BLaER1 treated with 17β-estradiol and CSF1 and Interleukin-3, amounts not matched to agents 10 nM and 100 nM (cell line): ENCODE measurements around the gene PRDM16.
A peak's percentile ranks its signal among the peaks of the same experiment; 100 is the strongest.

Experiments used
- H3K27ac ChIP-seq, 11 experiments: shearing (Covaris generic); formaldehyde crosslinking; 2 replicates each; pipeline ENCODE4 v1.8.1; 2022
- H3K27me3 ChIP-seq, 11 experiments: shearing (Covaris generic); formaldehyde crosslinking; 2 replicates each; pipeline ENCODE4 v1.8.1; 2022
- H3K36me3 ChIP-seq, 11 experiments: shearing (Covaris generic); formaldehyde crosslinking; 2 replicates each; pipeline ENCODE4 v1.8.1; 2022
- H3K4me1 ChIP-seq, 10 experiments: shearing (Covaris generic); formaldehyde crosslinking; 2 replicates each; pipeline ENCODE4 v1.8.1; 2022
- H3K4me2 ChIP-seq, 11 experiments: shearing (Covaris generic); formaldehyde crosslinking; 2 replicates each; pipeline ENCODE4 v1.8.1; 2022
- H3K4me3 ChIP-seq, 10 experiments: shearing (Covaris generic); formaldehyde crosslinking; 2 replicates each; pipeline ENCODE4 v1.8.1; 2022
- H3K9ac ChIP-seq, 11 experiments: shearing (Covaris generic); formaldehyde crosslinking; 2 replicates each; pipeline ENCODE4 v1.8.1; 2022
- H3K9me3 ChIP-seq, 11 experiments: shearing (Covaris generic); formaldehyde crosslinking; replicated peaks in 1 of 11; 2 replicates each; pipeline ENCODE4 v1.8.1; 2022
- H4K20me1 ChIP-seq, 11 experiments: shearing (Covaris generic); formaldehyde crosslinking; 2 replicates each; pipeline ENCODE4 v1.8.1; 2022
- Cebpa-rat ChIP-seq, 11 experiments: shearing (Covaris generic); IDR thresholded peaks; 2 replicates each; pipeline ENCODE4 v1.8.1; 2022

PRDM16 gene

GRCh38 chr1:3241673-3242407 is 172.8 kb downstream of the PRDM16 start:
- H3K9ac ChIP-seq, result no peak overlapping the region
- no peak overlapping the region for H3K4me3 ChIP-seq
- no peaks in the 10 kb centered on the region for H3K9me3 ChIP-seq
- H3K36me3 ChIP-seq, result no peaks in the 10 kb centered on the region
- no peak overlapping the region for H3K27ac ChIP-seq
- H3K27me3 ChIP-seq, result peaks cover 29 to 93% (median 90%) of the 10 kb centered on the region in 11 experiments
- peaks cover 0 to 74% (median 7%) of the 10 kb centered on the region in 11 experiments; a peak in 10 of 22 replicates for H4K20me1 ChIP-seq
- H3K4me2 ChIP-seq, result no peak overlapping the region
- no peak for TF ChIP-seq Cebpa-rat (IDR thresholded peaks at IDR 0.05)
- H3K4me1 ChIP-seq, result peaks cover 8 to 15% (median 11%) of the 10 kb centered on the region in 10 experiments; a peak in 17 of 20 replicates

GRCh38 chr1:3242408-3243260 is 173.6 kb downstream of the PRDM16 start:
- Histone ChIP-seq H3K27me3 (peaks cover 37 to 99% (median 95%) of the 10 kb centered on the region in 11 experiments), H3K4me3 (no peak overlapping the region), H3K36me3 (no peaks in the 10 kb centered on the region), H3K27ac (no peak overlapping the region), H4K20me1 (peaks cover 0 to 77% (median 7%) of the 10 kb centered on the region in 11 experiments; a peak in 10 of 22 replicates), H3K9ac (no peak overlapping the region), H3K4me2 (no peak overlapping the region), H3K9me3 (no peaks in the 10 kb centered on the region), H3K4me1 (peaks cover 8 to 15% (median 11%) of the 10 kb centered on the region in 10 experiments; a peak in 17 of 20 replicates)
- no peak for TF ChIP-seq Cebpa-rat (IDR thresholded peaks at IDR 0.05)

GRCh38 chr1:3243304-3243703 is 174.3 kb downstream of the PRDM16 start:
- H3K4me2 ChIP-seq, result no peak overlapping the region
- H3K36me3 ChIP-seq, result no peaks in the 10 kb centered on the region
- H3K4me1 ChIP-seq, result peaks cover 8 to 15% (median 11%) of the 10 kb centered on the region in 10 experiments; a peak in 17 of 20 replicates
- H3K4me3 ChIP-seq, result no peak overlapping the region
- TF ChIP-seq Cebpa-rat (IDR thresholded peaks at IDR 0.05), result no peak
- H3K27me3 ChIP-seq, result peaks cover 44 to 100% (median 95%) of the 10 kb centered on the region in 11 experiments
- no peak overlapping the region for H3K9ac ChIP-seq
- no peak overlapping the region for H3K27ac ChIP-seq
- no peaks in the 10 kb centered on the region for H3K9me3 ChIP-seq
- H4K20me1 ChIP-seq, result peaks cover 0 to 72% (median 7%) of the 10 kb centered on the region in 11 experiments; a peak in 10 of 22 replicates

GRCh38 chr1:3244025-3244926 is 175.3 kb downstream of the PRDM16 start:
- no peak for TF ChIP-seq Cebpa-rat (IDR thresholded peaks at IDR 0.05)
- no peak overlapping the region for H3K27ac ChIP-seq
- no peak overlapping the region for H3K4me2 ChIP-seq
- H3K4me3 ChIP-seq, result no peak overlapping the region
- H3K9me3 ChIP-seq, result no peaks in the 10 kb centered on the region
- H3K36me3 ChIP-seq, result no peaks in the 10 kb centered on the region
- H4K20me1 ChIP-seq, result peaks cover 0 to 62% (median 5%) of the 10 kb centered on the region in 11 experiments; a peak in 10 of 22 replicates
- peaks cover 51 to 100% (median 95%) of the 10 kb centered on the region in 11 experiments for H3K27me3 ChIP-seq
- peaks cover 8 to 15% (median 11%) of the 10 kb centered on the region in 10 experiments; a peak in 17 of 20 replicates for H3K4me1 ChIP-seq
- H3K9ac ChIP-seq, result no peak overlapping the region

GRCh38 chr1:3244927-3245315 is 175.9 kb downstream of the PRDM16 start:
- H3K9ac ChIP-seq, result no peak overlapping the region
- H3K4me3 ChIP-seq, result no peak overlapping the region
- H3K36me3 ChIP-seq, result no peaks in the 10 kb centered on the region
- H3K27me3 ChIP-seq, result peaks cover 51 to 100% (median 95%) of the 10 kb centered on the region in 11 experiments
- H3K4me2 ChIP-seq, result peak overlapping the region in 4 of 11 experiments; percentile 9 to 57 (median 50); a peak in 6 of 22 replicates
- H3K27ac ChIP-seq, result no peak overlapping the region
- peaks cover 8 to 16% (median 11%) of the 10 kb centered on the region in 10 experiments; a peak in 17 of 20 replicates for H3K4me1 ChIP-seq
- TF ChIP-seq Cebpa-rat (IDR thresholded peaks at IDR 0.05), result no peak
- peaks cover 0 to 60% (median 5%) of the 10 kb centered on the region in 11 experiments; a peak in 10 of 22 replicates for H4K20me1 ChIP-seq
- no peaks in the 10 kb centered on the region for H3K9me3 ChIP-seq

GRCh38 chr1:3245344-3245743 is 176.3 kb downstream of the PRDM16 start:
- no peak for TF ChIP-seq Cebpa-rat (IDR thresholded peaks at IDR 0.05)
- H3K4me1 ChIP-seq, result peaks cover 8 to 18% (median 12%) of the 10 kb centered on the region in 10 experiments; a peak in 17 of 20 replicates
- no peak overlapping the region for H3K9ac ChIP-seq
- peaks cover 0 to 57% (median 5%) of the 10 kb centered on the region in 11 experiments; a peak in 10 of 22 replicates for H4K20me1 ChIP-seq
- H3K9me3 ChIP-seq, result no peaks in the 10 kb centered on the region
- no peaks in the 10 kb centered on the region for H3K36me3 ChIP-seq
- H3K4me3 ChIP-seq, result no peak overlapping the region
- H3K27ac ChIP-seq, result no peak overlapping the region
- H3K4me2 ChIP-seq, result peak overlapping the region in 10 of 11 experiments; percentile 2 to 57 (median 28); a peak in 14 of 22 replicates
- peaks cover 51 to 99% (median 95%) of the 10 kb centered on the region in 11 experiments for H3K27me3 ChIP-seq

GRCh38 chr1:3245768-3246167 is 176.8 kb downstream of the PRDM16 start:
- no peaks in the 10 kb centered on the region for H3K9me3 ChIP-seq
- H3K4me1 ChIP-seq, result peaks cover 8 to 18% (median 12%) of the 10 kb centered on the region in 10 experiments; a peak in 17 of 20 replicates
- H3K27me3 ChIP-seq, result peaks cover 51 to 99% (median 93%) of the 10 kb centered on the region in 11 experiments
- no peak overlapping the region for H3K4me3 ChIP-seq
- no peak overlapping the region for H3K27ac ChIP-seq
- peak overlapping the region; percentile 2 to 57 (median 31); a peak in 15 of 22 replicates for H3K4me2 ChIP-seq
- no peak for TF ChIP-seq Cebpa-rat (IDR thresholded peaks at IDR 0.05)
- H4K20me1 ChIP-seq, result peaks cover 0 to 53% (median 5%) of the 10 kb centered on the region in 11 experiments; a peak in 10 of 22 replicates
- H3K36me3 ChIP-seq, result no peaks in the 10 kb centered on the region
- no peak overlapping the region for H3K9ac ChIP-seq

GRCh38 chr1:3246251-3246650 is 177.2 kb downstream of the PRDM16 start:
- peaks cover 8 to 18% (median 12%) of the 10 kb centered on the region in 10 experiments; a peak in 17 of 20 replicates for H3K4me1 ChIP-seq
- H3K36me3 ChIP-seq, result no peaks in the 10 kb centered on the region
- TF ChIP-seq Cebpa-rat (IDR thresholded peaks at IDR 0.05), result no peak
- peaks cover 0 to 48% (median 5%) of the 10 kb centered on the region in 11 experiments; a peak in 9 of 22 replicates for H4K20me1 ChIP-seq
- peak overlapping the region in 7 of 11 experiments; percentile 19 to 57 (median 49); a peak in 11 of 22 replicates for H3K4me2 ChIP-seq
- H3K27ac ChIP-seq, result no peak overlapping the region
- H3K9ac ChIP-seq, result no peak overlapping the region
- peaks cover 46 to 94% (median 89%) of the 10 kb centered on the region in 11 experiments for H3K27me3 ChIP-seq
- no peaks in the 10 kb centered on the region for H3K9me3 ChIP-seq
- H3K4me3 ChIP-seq, result no peak overlapping the region
